ENCODE data around the gene TANGO6.

GRCh38 chr16:69131167-69131838, 288.0 kb downstream of the TANGO6 start:
- TF ChIP-seq, protein P1, sequence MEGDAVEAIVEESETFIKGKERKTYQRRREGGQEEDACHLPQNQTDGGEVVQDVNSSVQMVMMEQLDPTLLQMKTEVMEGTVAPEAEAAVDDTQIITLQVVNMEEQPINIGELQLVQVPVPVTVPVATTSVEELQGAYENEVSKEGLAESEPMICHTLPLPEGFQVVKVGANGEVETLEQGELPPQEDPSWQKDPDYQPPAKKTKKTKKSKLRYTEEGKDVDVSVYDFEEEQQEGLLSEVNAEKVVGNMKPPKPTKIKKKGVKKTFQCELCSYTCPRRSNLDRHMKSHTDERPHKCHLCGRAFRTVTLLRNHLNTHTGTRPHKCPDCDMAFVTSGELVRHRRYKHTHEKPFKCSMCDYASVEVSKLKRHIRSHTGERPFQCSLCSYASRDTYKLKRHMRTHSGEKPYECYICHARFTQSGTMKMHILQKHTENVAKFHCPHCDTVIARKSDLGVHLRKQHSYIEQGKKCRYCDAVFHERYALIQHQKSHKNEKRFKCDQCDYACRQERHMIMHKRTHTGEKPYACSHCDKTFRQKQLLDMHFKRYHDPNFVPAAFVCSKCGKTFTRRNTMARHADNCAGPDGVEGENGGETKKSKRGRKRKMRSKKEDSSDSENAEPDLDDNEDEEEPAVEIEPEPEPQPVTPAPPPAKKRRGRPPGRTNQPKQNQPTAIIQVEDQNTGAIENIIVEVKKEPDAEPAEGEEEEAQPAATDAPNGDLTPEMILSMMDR (IDR thresholded peaks at IDR 0.05) = no peak
- TF ChIP-seq POLR2A (IDR thresholded peaks at IDR 0.05) = no peak

All from ovary (tissue), 3 donors.